ENCODE data around the gene ATG16L2. TPM values are rescaled to one million over a fixed set of nuclear protein-coding genes. Genes with fewer than 3 reads are reported as not detected.

The ATG16L2 gene
- total and polyA plus RNA-seq, 2 donors (not counting 3 experiments of a cell fraction or from before 2014, with no cell fraction given) = 26.5 to 30.5 TPM

DNA sequence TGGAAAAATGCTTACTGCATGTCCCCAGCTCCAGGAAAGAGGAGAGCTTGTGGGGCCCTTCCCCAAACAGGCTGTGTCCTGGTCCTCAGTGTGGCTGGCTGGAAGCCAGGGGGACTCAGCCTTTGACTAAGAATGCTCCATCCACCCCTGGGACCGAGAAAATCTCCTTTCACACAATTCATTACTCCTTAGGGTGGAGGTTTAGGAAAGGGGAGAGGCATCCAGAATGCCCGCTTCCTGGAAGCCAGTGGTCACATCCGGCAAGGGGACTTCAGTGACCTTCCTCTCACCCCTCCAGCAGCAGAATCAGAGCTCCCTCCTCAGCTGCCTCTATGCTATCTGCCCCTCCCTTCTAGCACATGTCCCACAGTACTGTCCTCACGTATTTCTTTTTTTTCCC, 21.9 kb downstream of the ATG16L2 start:
- Histone ChIP-seq H3K4me2 (ENCODE audit: insufficient read depth, low read length) (peak overlapping the region; percentile 26), H3K4me3 (replicated peaks in 1 of 3; ENCODE audit: insufficient read depth in 1 of 3, low read depth in 1 of 3, low read length in 3 of 3) (no peak overlapping the region), H3K9ac (replicated peaks; ENCODE audit: extremely low read depth, insufficient read depth, low read length) (no peak overlapping the region), H2AFZ (ENCODE audit: low read depth, low read length) (no peak overlapping the region), H3K9me3 (replicated peaks; ENCODE audit: control insufficient read depth, insufficient read depth, low read length) (no peaks in the 10 kb centered on the region), H4K20me1 (replicated peaks; ENCODE audit: control insufficient read depth, extremely low read depth, insufficient read depth, low read length) (no peaks in the 10 kb centered on the region), H3K36me3 (ENCODE audit: control insufficient read depth in 2 of 2, extremely low read depth in 1 of 2, insufficient read depth in 2 of 2, low read length in 2 of 2) (peaks cover 6 to 13% of the 10 kb centered on the region in 2 experiments), H3K79me2 (ENCODE audit: control insufficient read depth, insufficient read depth, low read length) (no peaks in the 10 kb centered on the region), H3K27me3 (ENCODE audit: control insufficient read depth in 2 of 2, insufficient read depth in 2 of 2, low read length in 2 of 2) (no peaks in the 10 kb centered on the region), H3K27ac (ENCODE audit: insufficient read depth, low read depth, low read length) (peak overlapping the region; percentile 5), H3K9me1 (replicated peaks; ENCODE audit: control insufficient read depth, extremely low read depth, insufficient read depth, low read length) (no peaks in the 10 kb centered on the region), H3K4me1 (ENCODE audit: control insufficient read depth, extremely low read depth, insufficient read depth, low read length) (peaks cover 11% of the 10 kb centered on the region)
- TF ChIP-seq MYC (IDR thresholded peaks at IDR 0.05; ENCODE audit: low read depth, low read length) (no peak), POLR2A (IDR thresholded peaks at IDR 0.05; ENCODE audit: low read depth, low read length) (no peak), JUN (IDR thresholded peaks at IDR 0.05; ENCODE audit: borderline replicate concordance, insufficient read depth, insufficient read length, low read depth) (no peak), FOS (IDR thresholded peaks at IDR 0.05; ENCODE audit: borderline replicate concordance, insufficient read depth, low read length) (no peak), POLR2AphosphoS5 (IDR thresholded peaks at IDR 0.05; ENCODE audit: insufficient read depth, low read depth, low read length) (no peak), GATA2 (IDR thresholded peaks at IDR 0.05; ENCODE audit: insufficient read depth, insufficient read length, low read depth, low read length) (no peak), EZH2 (IDR thresholded peaks at IDR 0.05; ENCODE audit: borderline replicate concordance, low read depth, low read length, severe bottlenecking) (no peak)
- TF ChIP-seq, protein P1, sequence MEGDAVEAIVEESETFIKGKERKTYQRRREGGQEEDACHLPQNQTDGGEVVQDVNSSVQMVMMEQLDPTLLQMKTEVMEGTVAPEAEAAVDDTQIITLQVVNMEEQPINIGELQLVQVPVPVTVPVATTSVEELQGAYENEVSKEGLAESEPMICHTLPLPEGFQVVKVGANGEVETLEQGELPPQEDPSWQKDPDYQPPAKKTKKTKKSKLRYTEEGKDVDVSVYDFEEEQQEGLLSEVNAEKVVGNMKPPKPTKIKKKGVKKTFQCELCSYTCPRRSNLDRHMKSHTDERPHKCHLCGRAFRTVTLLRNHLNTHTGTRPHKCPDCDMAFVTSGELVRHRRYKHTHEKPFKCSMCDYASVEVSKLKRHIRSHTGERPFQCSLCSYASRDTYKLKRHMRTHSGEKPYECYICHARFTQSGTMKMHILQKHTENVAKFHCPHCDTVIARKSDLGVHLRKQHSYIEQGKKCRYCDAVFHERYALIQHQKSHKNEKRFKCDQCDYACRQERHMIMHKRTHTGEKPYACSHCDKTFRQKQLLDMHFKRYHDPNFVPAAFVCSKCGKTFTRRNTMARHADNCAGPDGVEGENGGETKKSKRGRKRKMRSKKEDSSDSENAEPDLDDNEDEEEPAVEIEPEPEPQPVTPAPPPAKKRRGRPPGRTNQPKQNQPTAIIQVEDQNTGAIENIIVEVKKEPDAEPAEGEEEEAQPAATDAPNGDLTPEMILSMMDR (IDR thresholded peaks at IDR 0.05; ENCODE audit: extremely low read depth in 1 of 2, insufficient read depth in 1 of 2, low read depth in 1 of 2, low read length in 2 of 2) = no peak
- TF ChIP-seq, protein P2, sequence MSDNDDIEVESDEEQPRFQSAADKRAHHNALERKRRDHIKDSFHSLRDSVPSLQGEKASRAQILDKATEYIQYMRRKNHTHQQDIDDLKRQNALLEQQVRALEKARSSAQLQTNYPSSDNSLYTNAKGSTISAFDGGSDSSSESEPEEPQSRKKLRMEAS (IDR thresholded peaks at IDR 0.05; ENCODE audit: insufficient read depth, insufficient read length) = no peak
- POLR2A ChIA-PET = no interaction called here
- dilution Hi-C loops (cut with MboI; ENCODE audit: extremely low pct_ligation_motif_present, low sequenced_read_pairs) = no loop called here
- DNase-seq (ENCODE audit: low read depth, low spot score) = peak; percentile 37
- no peak for FAIRE-seq
- intact Hi-C loops (cut with micrococcal nuclease) = no loop called here
- no TSS peak for BruUV-seq (replicated peaks)
- CTCF ChIA-PET = interaction anchor here (0.7 to 2.2 kb wide), 8 partner anchors 11 to 455 kb away, joined by 3 to 15 read pairs (median 4); partner anchors contain the start of genes FCHSD2 and STARD10

Data from endothelial cell of umbilical vein (primary cell).